ENCODE data around the gene TANGO6. TPM values are rescaled to one million over a fixed set of nuclear protein-coding genes. Genes with fewer than 3 reads are reported as not detected.

The TANGO6 gene
- total and polyA plus RNA-seq, 12 donors: 1.9 to 17.9 (median 10.9) TPM

GRCh38 chr16:69003500-69003899 lies 160.2 kb downstream of the TANGO6 start:
- H3K27ac ChIP-seq: no peak overlapping the region
- intact Hi-C loops (cut with DNase I): no loop called here
- no peak for DNase-seq
- peaks cover 0 to 6% (median 0%) of the 10 kb centered on the region in 3 donors for H3K9me3 ChIP-seq (replicated peaks in 1 of 3)
- no peak for TF ChIP-seq CTCF (IDR thresholded peaks at IDR 0.05)
- no peak for TF ChIP-seq POLR2A (IDR thresholded peaks at IDR 0.05)
- no peaks in the 10 kb centered on the region for H3K36me3 ChIP-seq (replicated peaks in 1 of 2)
- H3K4me1 ChIP-seq (replicated peaks in 1 of 2): no peaks in the 10 kb centered on the region
- H3K27me3 ChIP-seq: no peaks in the 10 kb centered on the region
- H3K4me3 ChIP-seq: no peak overlapping the region
- WGBS, 4 donors: 73 to 92% (median 77%) methylated on average over 1 of the region's 1 CpG

- Histone ChIP-seq H3K4me3 (no peak overlapping the region), H3K36me3 (replicated peaks in 1 of 2) (no peaks in the 10 kb centered on the region), H3K27me3 (no peaks in the 10 kb centered on the region), H3K4me1 (replicated peaks in 1 of 2) (no peaks in the 10 kb centered on the region), H3K9me3 (replicated peaks in 1 of 3) (peaks cover 0 to 6% (median 0%) of the 10 kb centered on the region in 3 donors), H3K27ac (no peak overlapping the region)
- DNase-seq: no peak
- intact Hi-C loops (cut with DNase I): no loop called here
- 86 to 93% (median 92%) methylated on average over 5 of the region's 5 CpGs for WGBS, 4 donors
- TF ChIP-seq POLR2A (IDR thresholded peaks at IDR 0.05) (no peak), CTCF (IDR thresholded peaks at IDR 0.05) (no peak)
These were observed 162.5 kb downstream of the TANGO6 start for GRCh38 chr16:69005641-69006355.

- TF ChIP-seq CTCF (IDR thresholded peaks at IDR 0.05) (no peak), POLR2A (IDR thresholded peaks at IDR 0.05) (no peak)
- Histone ChIP-seq H3K27ac (no peak overlapping the region), H3K36me3 (replicated peaks in 1 of 2) (no peaks in the 10 kb centered on the region), H3K4me1 (replicated peaks in 1 of 2) (peaks cover 0 to 8% of the 10 kb centered on the region in 2 donors), H3K27me3 (no peaks in the 10 kb centered on the region), H3K4me3 (no peak overlapping the region), H3K9me3 (replicated peaks in 1 of 3) (no peaks in the 10 kb centered on the region)
- intact Hi-C loops (cut with DNase I): no loop called here
- DNase-seq: no peak
These were observed 169.6 kb downstream of the TANGO6 start for GRCh38 chr16:69012906-69013305.

- H3K4me3 ChIP-seq: no peak overlapping the region
- TF ChIP-seq POLR2A (IDR thresholded peaks at IDR 0.05) (no peak), CTCF (IDR thresholded peaks at IDR 0.05) (no peak)
- H3K27me3 ChIP-seq: no peaks in the 10 kb centered on the region
- intact Hi-C loops (cut with DNase I): no loop called here
- H3K4me1 ChIP-seq (replicated peaks in 1 of 2): peaks cover 0 to 8% of the 10 kb centered on the region in 2 donors
- H3K36me3 ChIP-seq (replicated peaks in 1 of 2): no peaks in the 10 kb centered on the region
- no peak for DNase-seq
- H3K27ac ChIP-seq: no peak overlapping the region
- H3K9me3 ChIP-seq (replicated peaks in 1 of 3): no peaks in the 10 kb centered on the region
These were observed 170.7 kb downstream of the TANGO6 start for GRCh38 chr16:69013991-69014390.

Data from adrenal gland (tissue), 12 donors.